ENCODE results near the gene FAM81B. TPM values are rescaled to one million over a fixed set of nuclear protein-coding genes. Genes with fewer than 3 reads are reported as not detected.

The FAM81B gene
- total RNA-seq, 1 donor from 2014 or later: not detected

GRCh38 chr5:95417971-95418370, 26.8 kb downstream of the FAM81B start:
- Mint-ChIP-seq H3K9me3 (no peaks in the 10 kb centered on the region), H3K27ac (ENCODE audit: unreplicated experiment) (no peak overlapping the region), H3K27me3 (ENCODE audit: low read depth) (no peaks in the 10 kb centered on the region), H3K4me1 (no peaks in the 10 kb centered on the region), H3K4me3 (no peak overlapping the region), H3K36me3 (ENCODE audit: low read depth) (no peaks in the 10 kb centered on the region)
- no peak for DNase-seq (ENCODE audit: low read depth, low spot score)
- no peak for TF ChIP-seq CTCF (conservative IDR thresholded peaks at IDR 0.05)

- Mint-ChIP-seq H3K27ac (ENCODE audit: unreplicated experiment) (no peak overlapping the region), H3K36me3 (ENCODE audit: low read depth) (no peaks in the 10 kb centered on the region), H3K4me3 (no peak overlapping the region), H3K9me3 (no peaks in the 10 kb centered on the region), H3K27me3 (ENCODE audit: low read depth) (no peaks in the 10 kb centered on the region), H3K4me1 (peaks cover 4% of the 10 kb centered on the region)
- no peak for DNase-seq (ENCODE audit: low read depth, low spot score)
- TF ChIP-seq CTCF (conservative IDR thresholded peaks at IDR 0.05): no peak
These were observed 31.7 kb downstream of the FAM81B start for GRCh38 chr5:95422838-95423237.

GRCh38 chr5:95424016-95424415, 32.9 kb downstream of the FAM81B start:
- TF ChIP-seq CTCF (conservative IDR thresholded peaks at IDR 0.05): no peak
- no peak overlapping the region for H3K4me3 Mint-ChIP-seq
- no peak overlapping the region for H3K27ac Mint-ChIP-seq (ENCODE audit: unreplicated experiment)
- peaks cover 4% of the 10 kb centered on the region for H3K4me1 Mint-ChIP-seq
- H3K27me3 Mint-ChIP-seq (ENCODE audit: low read depth): no peaks in the 10 kb centered on the region
- no peaks in the 10 kb centered on the region for H3K9me3 Mint-ChIP-seq
- H3K36me3 Mint-ChIP-seq (ENCODE audit: low read depth): no peaks in the 10 kb centered on the region
- no peak for DNase-seq (ENCODE audit: low read depth, low spot score)

GRCh38 chr5:95424526-95424925, 33.4 kb downstream of the FAM81B start:
- H3K4me3 Mint-ChIP-seq: no peak overlapping the region
- H3K27me3 Mint-ChIP-seq (ENCODE audit: low read depth): no peaks in the 10 kb centered on the region

GRCh38 chr5:95426227-95426626, 35.1 kb downstream of the FAM81B start:
- Mint-ChIP-seq H3K27ac (ENCODE audit: unreplicated experiment) (no peak overlapping the region), H3K36me3 (ENCODE audit: low read depth) (no peaks in the 10 kb centered on the region), H3K9me3 (no peaks in the 10 kb centered on the region), H3K4me1 (peaks cover 4% of the 10 kb centered on the region), H3K27me3 (ENCODE audit: low read depth) (no peaks in the 10 kb centered on the region), H3K4me3 (no peak overlapping the region)
- TF ChIP-seq CTCF (conservative IDR thresholded peaks at IDR 0.05): no peak
- DNase-seq (ENCODE audit: low read depth, low spot score): no peak

More at GRCh38 chr5:95424526-95424925, 33.4 kb downstream of the FAM81B start:
- TF ChIP-seq CTCF (conservative IDR thresholded peaks at IDR 0.05): no peak
- H3K36me3 Mint-ChIP-seq (ENCODE audit: low read depth): no peaks in the 10 kb centered on the region
- no peak overlapping the region for H3K27ac Mint-ChIP-seq (ENCODE audit: unreplicated experiment)
- no peaks in the 10 kb centered on the region for H3K9me3 Mint-ChIP-seq
- H3K4me1 Mint-ChIP-seq: peaks cover 4% of the 10 kb centered on the region
- DNase-seq (ENCODE audit: low read depth, low spot score): no peak

GRCh38 chr5:95432779-95433178, 41.6 kb downstream of the FAM81B start:
- Mint-ChIP-seq H3K9me3 (peaks cover 4% of the 10 kb centered on the region), H3K27ac (ENCODE audit: unreplicated experiment) (no peak overlapping the region)
- no peak for TF ChIP-seq CTCF (conservative IDR thresholded peaks at IDR 0.05)

More at GRCh38 chr5:95432779-95433178, 41.6 kb downstream of the FAM81B start:
- no peak for DNase-seq (ENCODE audit: low read depth, low spot score)
- H3K27me3 Mint-ChIP-seq (ENCODE audit: low read depth): no peaks in the 10 kb centered on the region
- H3K36me3 Mint-ChIP-seq (ENCODE audit: low read depth): peaks cover 2% of the 10 kb centered on the region
- H3K4me3 Mint-ChIP-seq: no peak overlapping the region
- peaks cover 7% of the 10 kb centered on the region for H3K4me1 Mint-ChIP-seq

All from neural crest cell (in vitro differentiated cells).